K562 (cell line): ENCODE data around the gene OR2AT4. TPM values are rescaled to one million over a fixed set of nuclear protein-coding genes. Genes with fewer than 3 reads are reported as not detected.

Source experiments
- ARID1B ChIP-seq: fragments of 450-650 bp; IDR thresholded peaks from 2 replicates; pipeline ENCODE4 v1.6.1; 2016; ENCODE audit warnings: antibody characterized with exemption, mild to moderate bottlenecking, inconsistent platforms
- CTBP1 ChIP-seq: fragments of 450-650 bp; IDR thresholded peaks from 2 replicates; pipeline ENCODE4 v1.6.1; 2016; ENCODE audit warnings: borderline replicate concordance
- DACH1 ChIP-seq: fragments of 450-650 bp; IDR thresholded peaks from 2 replicates; pipeline ENCODE4 v1.6.1; 2018; ENCODE audit not compliant: partially characterized antibody
- DMBX1 ChIP-seq: fragments of 250-450 bp; sonication (Bioruptor Pico); IDR thresholded peaks from 2 replicates; pipeline ENCODE4 v1.8.0; 2022; ENCODE audit warnings: inconsistent platforms, mild to moderate bottlenecking, moderate library complexity, borderline replicate concordance
- DPF2 ChIP-seq: fragments of 450-650 bp; IDR thresholded peaks from 2 replicates; pipeline ENCODE4 v1.6.1; 2016
- E2F3 ChIP-seq: fragments of 250-450 bp; sonication (Bioruptor Pico); IDR thresholded peaks from 2 replicates; pipeline ENCODE4 v1.4.0; 2020; ENCODE audit warnings: mild to moderate bottlenecking
- ETV1 ChIP-seq: fragments of 450-650 bp; conservative IDR thresholded peaks from 2 replicates; pipeline ENCODE4 v1.6.1; 2016; ENCODE audit warnings: missing genetic modification characterization, control low read depth, low read depth, missing compliant biosample characterization
- FOS ChIP-seq: IDR thresholded peaks from 3 replicates; pipeline ENCODE4 v1.6.1; 2011; ENCODE audit not compliant: insufficient read length; ENCODE audit errors: extremely low read depth
- MCM7 ChIP-seq, 2 experiments: fragments of 450-650 bp; IDR thresholded peaks; 2 replicates each; pipeline ENCODE4 v1.6.1; 2016 to 2018
- SIN3B ChIP-seq: fragments of 450-650 bp; IDR thresholded peaks from 2 replicates; pipeline ENCODE4 v1.6.1; 2017; ENCODE audit warnings: low read depth, mild to moderate bottlenecking, moderate library complexity
- ZNF184 ChIP-seq: sonication (generic); formaldehyde crosslinking; IDR thresholded peaks from 2 replicates; pipeline ENCODE4 v1.5.0; 2020; ENCODE audit warnings: missing genetic modification reagents
- ZNF695 ChIP-seq: fragments of 450-650 bp; formaldehyde crosslinking; IDR thresholded peaks from 2 replicates; pipeline ENCODE4 v1.4.0; 2020; ENCODE audit warnings: mild to moderate bottlenecking, moderate library complexity
- polyA plus RNA-seq, 8 experiments: library from polyadenylated mRNA; depleted of rRNA in 4 of 8; stranded (reverse) in 5 of 8; unstranded in 3 of 8; fragments of >200 nt; fragmentation: Nextera tagmentation in 2 of 8; fragmentation: Illumina TruSeq in 1 of 8; extraction: Ambion mirVana in 2 of 8; extraction: Trizol in 1 of 8; gene quantifications; 2 replicates each; pipeline versions ENCODE4 v1.2.1 to v1.2.3, GENCODE V29; 2011 to 2014; ENCODE audit warnings: inconsistent platforms in 1 of 8, missing spikeins in 1 of 8
- total RNA-seq, 7 experiments: library from RNA; depleted of rRNA in 6 of 7; stranded (reverse); fragments of >200 nt in 6 of 7; fragmentation: Illumina TruSeq in 2 of 7; extraction: Trizol in 2 of 7; gene quantifications; 2 replicates each; pipeline versions ENCODE4 v1.2.1 to v1.2.3, GENCODE V29; 2011 to 2021; ENCODE audit warnings: low replicate concordance in 1 of 7
- TF ChIP-seq, protein P1 (sequence below): fragments of 450-650 bp; IDR thresholded peaks from 2 replicates; pipeline ENCODE4 v1.6.1; 2014; ENCODE audit warnings: low read depth, mild to moderate bottlenecking, moderate library complexity, borderline replicate concordance
- TF ChIP-seq, protein P2 (sequence below), 2 experiments: fragments of 450-650 bp in 1 of 2; sonication (generic) in 1 of 2; formaldehyde crosslinking in 1 of 2; IDR thresholded peaks; 2 replicates each; pipeline versions ENCODE4 v1.7.1 to v1.9.0; 2016 to 2022; ENCODE audit warnings: inconsistent platforms in 1 of 2, mild to moderate bottlenecking in 1 of 2, missing genetic modification reagents in 1 of 2
- TF ChIP-seq, protein P3 (sequence below): fragments of 250-450 bp; sonication (Bioruptor Pico); IDR thresholded peaks from 2 replicates; pipeline ENCODE4 v1.5.0; 2020; ENCODE audit warnings: mild to moderate bottlenecking, borderline replicate concordance

The OR2AT4 gene
- total and polyA plus RNA-seq, 9 of the 15 experiments (the other 6 are each of a cell fraction or from before 2014, with no cell fraction given), result 0.86 to 3.1 (median 2.0) TPM

DNA sequence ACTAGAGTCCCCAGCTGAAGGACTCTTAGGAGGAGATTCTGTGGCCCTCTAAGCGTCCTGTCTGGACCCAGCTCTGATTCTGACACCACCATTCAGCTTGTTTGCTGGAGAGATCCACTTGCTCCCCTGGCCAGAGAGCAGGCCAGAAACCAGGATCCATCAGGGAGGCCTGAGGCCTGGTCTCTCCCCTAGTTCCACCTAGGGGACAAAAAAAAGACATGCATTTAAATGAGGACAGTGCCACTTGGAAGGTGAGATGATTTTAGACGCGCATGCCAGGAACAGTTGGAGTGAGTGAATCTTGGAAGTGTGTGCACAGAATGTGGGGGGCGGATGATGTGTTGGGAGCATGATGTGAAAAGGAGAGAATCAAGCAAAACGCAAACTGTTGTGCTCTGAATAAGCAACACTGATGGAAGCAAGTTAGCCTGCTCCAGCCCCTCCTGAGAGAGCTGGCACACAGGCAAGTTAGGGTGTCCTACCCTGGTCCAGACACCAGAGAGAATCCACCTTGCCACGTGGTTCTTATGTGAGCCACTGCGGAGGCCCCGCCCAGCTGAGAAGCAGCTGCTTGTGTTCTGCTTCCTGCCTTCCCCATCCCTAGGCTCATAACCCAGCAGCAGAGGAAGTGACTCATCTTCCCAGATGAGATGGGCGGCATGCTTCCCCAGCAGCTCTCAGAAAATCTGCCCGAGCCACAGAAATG, 46.2 kb upstream of the OR2AT4 start (continued):
- TF ChIP-seq, protein P1, sequence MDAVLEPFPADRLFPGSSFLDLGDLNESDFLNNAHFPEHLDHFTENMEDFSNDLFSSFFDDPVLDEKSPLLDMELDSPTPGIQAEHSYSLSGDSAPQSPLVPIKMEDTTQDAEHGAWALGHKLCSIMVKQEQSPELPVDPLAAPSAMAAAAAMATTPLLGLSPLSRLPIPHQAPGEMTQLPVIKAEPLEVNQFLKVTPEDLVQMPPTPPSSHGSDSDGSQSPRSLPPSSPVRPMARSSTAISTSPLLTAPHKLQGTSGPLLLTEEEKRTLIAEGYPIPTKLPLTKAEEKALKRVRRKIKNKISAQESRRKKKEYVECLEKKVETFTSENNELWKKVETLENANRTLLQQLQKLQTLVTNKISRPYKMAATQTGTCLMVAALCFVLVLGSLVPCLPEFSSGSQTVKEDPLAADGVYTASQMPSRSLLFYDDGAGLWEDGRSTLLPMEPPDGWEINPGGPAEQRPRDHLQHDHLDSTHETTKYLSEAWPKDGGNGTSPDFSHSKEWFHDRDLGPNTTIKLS, result peak; percentile 74
- TF ChIP-seq ZNF695 (CRISPR knock-in tag), result no peak
- peak; percentile 59 for TF ChIP-seq DACH1
- TF ChIP-seq ZNF184, result no peak
- TF ChIP-seq SIN3B, result no peak
- TF ChIP-seq, protein P2, sequence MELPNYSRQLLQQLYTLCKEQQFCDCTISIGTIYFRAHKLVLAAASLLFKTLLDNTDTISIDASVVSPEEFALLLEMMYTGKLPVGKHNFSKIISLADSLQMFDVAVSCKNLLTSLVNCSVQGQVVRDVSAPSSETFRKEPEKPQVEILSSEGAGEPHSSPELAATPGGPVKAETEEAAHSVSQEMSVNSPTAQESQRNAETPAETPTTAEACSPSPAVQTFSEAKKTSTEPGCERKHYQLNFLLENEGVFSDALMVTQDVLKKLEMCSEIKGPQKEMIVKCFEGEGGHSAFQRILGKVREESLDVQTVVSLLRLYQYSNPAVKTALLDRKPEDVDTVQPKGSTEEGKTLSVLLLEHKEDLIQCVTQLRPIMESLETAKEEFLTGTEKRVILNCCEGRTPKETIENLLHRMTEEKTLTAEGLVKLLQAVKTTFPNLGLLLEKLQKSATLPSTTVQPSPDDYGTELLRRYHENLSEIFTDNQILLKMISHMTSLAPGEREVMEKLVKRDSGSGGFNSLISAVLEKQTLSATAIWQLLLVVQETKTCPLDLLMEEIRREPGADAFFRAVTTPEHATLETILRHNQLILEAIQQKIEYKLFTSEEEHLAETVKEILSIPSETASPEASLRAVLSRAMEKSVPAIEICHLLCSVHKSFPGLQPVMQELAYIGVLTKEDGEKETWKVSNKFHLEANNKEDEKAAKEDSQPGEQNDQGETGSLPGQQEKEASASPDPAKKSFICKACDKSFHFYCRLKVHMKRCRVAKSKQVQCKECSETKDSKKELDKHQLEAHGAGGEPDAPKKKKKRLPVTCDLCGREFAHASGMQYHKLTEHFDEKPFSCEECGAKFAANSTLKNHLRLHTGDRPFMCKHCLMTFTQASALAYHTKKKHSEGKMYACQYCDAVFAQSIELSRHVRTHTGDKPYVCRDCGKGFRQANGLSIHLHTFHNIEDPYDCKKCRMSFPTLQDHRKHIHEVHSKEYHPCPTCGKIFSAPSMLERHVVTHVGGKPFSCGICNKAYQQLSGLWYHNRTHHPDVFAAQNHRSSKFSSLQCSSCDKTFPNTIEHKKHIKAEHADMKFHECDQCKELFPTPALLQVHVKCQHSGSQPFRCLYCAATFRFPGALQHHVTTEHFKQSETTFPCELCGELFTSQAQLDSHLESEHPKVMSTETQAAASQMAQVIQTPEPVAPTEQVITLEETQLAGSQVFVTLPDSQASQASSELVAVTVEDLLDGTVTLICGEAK (IDR thresholded peaks at IDR 0.05), result peak; percentile 70; the same call in 1 of the 2 replicates
- TF ChIP-seq, protein P2 (CRISPR knock-in tag; IDR thresholded peaks at IDR 0.05), result no peak
- TF ChIP-seq DPF2, result peak; percentile 80
- TF ChIP-seq, protein P3, sequence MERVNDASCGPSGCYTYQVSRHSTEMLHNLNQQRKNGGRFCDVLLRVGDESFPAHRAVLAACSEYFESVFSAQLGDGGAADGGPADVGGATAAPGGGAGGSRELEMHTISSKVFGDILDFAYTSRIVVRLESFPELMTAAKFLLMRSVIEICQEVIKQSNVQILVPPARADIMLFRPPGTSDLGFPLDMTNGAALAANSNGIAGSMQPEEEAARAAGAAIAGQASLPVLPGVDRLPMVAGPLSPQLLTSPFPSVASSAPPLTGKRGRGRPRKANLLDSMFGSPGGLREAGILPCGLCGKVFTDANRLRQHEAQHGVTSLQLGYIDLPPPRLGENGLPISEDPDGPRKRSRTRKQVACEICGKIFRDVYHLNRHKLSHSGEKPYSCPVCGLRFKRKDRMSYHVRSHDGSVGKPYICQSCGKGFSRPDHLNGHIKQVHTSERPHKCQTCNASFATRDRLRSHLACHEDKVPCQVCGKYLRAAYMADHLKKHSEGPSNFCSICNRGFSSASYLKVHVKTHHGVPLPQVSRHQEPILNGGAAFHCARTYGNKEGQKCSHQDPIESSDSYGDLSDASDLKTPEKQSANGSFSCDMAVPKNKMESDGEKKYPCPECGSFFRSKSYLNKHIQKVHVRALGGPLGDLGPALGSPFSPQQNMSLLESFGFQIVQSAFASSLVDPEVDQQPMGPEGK, result no peak
- TF ChIP-seq MCM7 (IDR thresholded peaks at IDR 0.05), result no peak
- peak; percentile 43; the same call in 1 of the 2 replicates for TF ChIP-seq DMBX1 (CRISPR knock-in tag)
- peak; percentile 90 for TF ChIP-seq ETV1 (tag)
- peak; percentile 72 for TF ChIP-seq ARID1B
- TF ChIP-seq E2F3 (CRISPR knock-in tag), result no peak
- peak; percentile 98 for TF ChIP-seq CTBP1
- TF ChIP-seq FOS, result peak; percentile 41
